A673 (cell line): ENCODE data around the gene TIGD3. TPM values are rescaled to one million over a fixed set of nuclear protein-coding genes. Genes with fewer than 3 reads are reported as not detected.

Experiments
- BruUV-seq: library from RNA; stranded (reverse); fragments of 400-500 nt; replicated peaks from 2 replicates; lab custom pipeline; 2021; lab: Mats Ljungman, UMichigan
- CTCF ChIA-PET: fragments of 300-600 bp; sonication (Branson Sonifier 250); formaldehyde crosslinking; loops from one replicate; lab custom pipeline; 2022; ENCODE audit warnings: antibody characterized with exemption; lab: Charles Lee
- POLR2A ChIA-PET: fragments of 300-600 bp; sonication (Branson Sonifier 250); formaldehyde crosslinking; loops from one replicate; lab custom pipeline; 2022; ENCODE audit warnings: antibody characterized with exemption; ENCODE audit not compliant: low non-redundant PET; lab: Charles Lee
- DNase-seq: peaks from one replicate; pipeline ENCODE4 v3.0.0-alpha.2; 2015; ENCODE audit warnings: low spot score
- H3K27ac ChIP-seq: fragments of 200-600 bp; sonication (generic); 2 replicates; pipeline ENCODE4 v1.5.1; 2016; ENCODE audit warnings: mixed run types, low read depth, mild to moderate bottlenecking, mixed read lengths, antibody characterized with exemption, low read length; ENCODE audit not compliant: poor library complexity, severe bottlenecking
- H3K27me3 ChIP-seq: fragments of 200-600 bp; sonication (generic); replicated peaks from 2 replicates; pipeline ENCODE4 v1.6.1; 2017; ENCODE audit warnings: mixed run types, low read depth, mild to moderate bottlenecking, mixed read lengths, antibody characterized with exemption, low read length; ENCODE audit not compliant: insufficient read depth, poor library complexity
- H3K36me3 ChIP-seq: fragments of 200-600 bp; sonication (generic); 2 replicates; pipeline ENCODE4 v1.6.1; 2016; ENCODE audit warnings: mixed run types, mild to moderate bottlenecking, mixed read lengths, antibody characterized with exemption, low read length; ENCODE audit not compliant: insufficient read depth, poor library complexity, severe bottlenecking
- H3K4me1 ChIP-seq: fragments of 200-600 bp; sonication (generic); 2 replicates; pipeline ENCODE4 v1.6.1; 2017; ENCODE audit warnings: mixed run types, mild to moderate bottlenecking, mixed read lengths, antibody characterized with exemption, low read length; ENCODE audit not compliant: insufficient read depth, poor library complexity, severe bottlenecking
- H3K4me3 ChIP-seq: fragments of 200-600 bp; sonication (generic); 2 replicates; pipeline ENCODE4 v1.5.1; 2016; ENCODE audit warnings: low read depth, mixed run types, mild to moderate bottlenecking, mixed read lengths, low read length; ENCODE audit not compliant: poor library complexity, severe bottlenecking
- H3K9me3 ChIP-seq: fragments of 200-600 bp; sonication (generic); 2 replicates; pipeline ENCODE4 v1.6.1; 2016; ENCODE audit warnings: mixed run types, low read depth, mild to moderate bottlenecking, mixed read lengths, antibody characterized with exemption, low read length; ENCODE audit not compliant: poor library complexity, severe bottlenecking
- CTCF ChIP-seq: fragments of 300-800, 200-600 bp; sonication (generic); conservative IDR thresholded peaks from 2 replicates; pipeline ENCODE4 v1.5.1; 2017; ENCODE audit warnings: low read depth, mild to moderate bottlenecking, antibody characterized with exemption, low read length, moderate library complexity, mixed read lengths
- EZH2 ChIP-seq: fragments of 200-600 bp; sonication (generic); IDR thresholded peaks from 2 replicates; pipeline ENCODE4 v1.6.1; 2017; ENCODE audit warnings: borderline replicate concordance, low read depth, mild to moderate bottlenecking, mixed read lengths, antibody characterized with exemption, low read length; ENCODE audit not compliant: poor library complexity, severe bottlenecking
- intact Hi-C: fragments of 100-400 bp; cut with micrococcal nuclease; formaldehyde crosslinking; loops from one replicate; pipeline ENCODE4 v1.10.0; 2022; ENCODE audit not compliant: unreplicated experiment
- total RNA-seq: library from RNA; stranded (reverse); gene quantifications from 2 replicates; pipeline ENCODE4 v1.2.3, GENCODE V29; 2021

Gene TIGD3
- total RNA-seq, 1 experiment from 2014 or later, result 2.3 TPM

GRCh38 chr11:65402790-65403189 lies 48.2 kb downstream of the TIGD3 start:
- POLR2A ChIA-PET, result no interaction called here
- Histone ChIP-seq H3K4me3 (no peak overlapping the region), H3K27me3 (no peaks in the 10 kb centered on the region), H3K27ac (no peak overlapping the region), H3K36me3 (peaks cover 52% of the 10 kb centered on the region), H3K9me3 (no peaks in the 10 kb centered on the region), H3K4me1 (no peaks in the 10 kb centered on the region)
- intact Hi-C loops, result no loop called here
- no TSS peak for BruUV-seq
- no peak for TF ChIP-seq CTCF
- no peak for TF ChIP-seq EZH2
- CTCF ChIA-PET, result no interaction called here
- DNase-seq, result no peak

GRCh38 chr11:65403607-65404121 lies 49.1 kb downstream of the TIGD3 start:
- Histone ChIP-seq H3K27me3 (no peaks in the 10 kb centered on the region), H3K4me3 (no peak overlapping the region), H3K4me1 (no peaks in the 10 kb centered on the region), H3K27ac (peak overlapping the region; percentile 19), H3K36me3 (peaks cover 53% of the 10 kb centered on the region), H3K9me3 (no peaks in the 10 kb centered on the region)
- DNase-seq, result no peak
- ChIA-PET POLR2A (no interaction called here), CTCF (no interaction called here)
- TF ChIP-seq CTCF (no peak), EZH2 (no peak)
- no TSS peak for BruUV-seq
- intact Hi-C loops, result no loop called here

GRCh38 chr11:65404210-65404609 lies 49.7 kb downstream of the TIGD3 start:
- TF ChIP-seq EZH2 (no peak), CTCF (no peak)
- Histone ChIP-seq H3K4me3 (no peak overlapping the region), H3K27me3 (no peaks in the 10 kb centered on the region), H3K27ac (no peak overlapping the region), H3K4me1 (no peaks in the 10 kb centered on the region), H3K9me3 (no peaks in the 10 kb centered on the region), H3K36me3 (peaks cover 57% of the 10 kb centered on the region)
- ChIA-PET CTCF (no interaction called here), POLR2A (interaction anchor here (0.6 kb wide), 1 partner anchor 60 kb away, joined by 3 read pairs; no protein-coding TSS in a partner anchor)
- DNase-seq, result no peak
- intact Hi-C loops, result no loop called here
- BruUV-seq, result no TSS peak
